Measurements from ENCODE around the gene CNTNAP2. TPM values are rescaled to one million over a fixed set of nuclear protein-coding genes. Genes with fewer than 3 reads are reported as not detected.
"Not testable (repeated sequence)": the region's sequence is repeated elsewhere in the genome, so short reads cannot be mapped to it uniquely, and the experiment has no call there.

The CNTNAP2 gene
- total RNA-seq, 4 donors from 2014 or later, result 0.42 to 0.71 TPM; not detected in 2

GRCh38 chr7:148442141-148442655 is 2325.6 kb downstream of the CNTNAP2 start:
- WGBS, 2 donors, result 75 to 77% methylated on average over 8 of the region's 8 CpGs
- DNase-seq (ENCODE audit: low spot score in 2 of 2), result no peak
- no peak for TF ChIP-seq POLR2A (IDR thresholded peaks at IDR 0.05)
- TF ChIP-seq, protein P1, sequence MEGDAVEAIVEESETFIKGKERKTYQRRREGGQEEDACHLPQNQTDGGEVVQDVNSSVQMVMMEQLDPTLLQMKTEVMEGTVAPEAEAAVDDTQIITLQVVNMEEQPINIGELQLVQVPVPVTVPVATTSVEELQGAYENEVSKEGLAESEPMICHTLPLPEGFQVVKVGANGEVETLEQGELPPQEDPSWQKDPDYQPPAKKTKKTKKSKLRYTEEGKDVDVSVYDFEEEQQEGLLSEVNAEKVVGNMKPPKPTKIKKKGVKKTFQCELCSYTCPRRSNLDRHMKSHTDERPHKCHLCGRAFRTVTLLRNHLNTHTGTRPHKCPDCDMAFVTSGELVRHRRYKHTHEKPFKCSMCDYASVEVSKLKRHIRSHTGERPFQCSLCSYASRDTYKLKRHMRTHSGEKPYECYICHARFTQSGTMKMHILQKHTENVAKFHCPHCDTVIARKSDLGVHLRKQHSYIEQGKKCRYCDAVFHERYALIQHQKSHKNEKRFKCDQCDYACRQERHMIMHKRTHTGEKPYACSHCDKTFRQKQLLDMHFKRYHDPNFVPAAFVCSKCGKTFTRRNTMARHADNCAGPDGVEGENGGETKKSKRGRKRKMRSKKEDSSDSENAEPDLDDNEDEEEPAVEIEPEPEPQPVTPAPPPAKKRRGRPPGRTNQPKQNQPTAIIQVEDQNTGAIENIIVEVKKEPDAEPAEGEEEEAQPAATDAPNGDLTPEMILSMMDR (IDR thresholded peaks at IDR 0.05), result no peak
- H3K4me3 ChIP-seq (ENCODE audit: low read depth, poor library complexity, severe bottlenecking), result no peak overlapping the region
- intact Hi-C loops (cut with DNase I; ENCODE audit: low total_unique reads), result no loop called here

DNA sequence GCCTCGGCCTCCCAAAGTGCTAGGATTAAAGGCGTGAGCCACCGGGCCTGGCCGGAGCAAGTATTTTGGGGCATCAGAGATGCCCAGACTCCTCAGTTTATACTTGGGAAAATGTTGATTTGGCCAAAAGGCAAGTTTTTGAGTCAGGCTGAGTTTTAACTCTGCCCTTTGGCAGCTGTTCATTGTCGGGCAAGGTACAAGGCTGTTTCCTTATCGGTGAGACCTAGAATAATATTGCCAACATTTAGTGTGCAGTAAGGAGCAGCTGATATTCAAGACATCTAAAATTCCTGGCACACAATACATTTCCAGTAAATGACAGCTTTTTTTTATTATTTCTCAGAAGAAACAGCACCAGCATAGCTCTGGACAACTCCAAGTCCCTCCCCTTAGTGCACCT is 2326.3 kb downstream of the CNTNAP2 start:
- TF ChIP-seq POLR2A (IDR thresholded peaks at IDR 0.05), result no peak
- TF ChIP-seq, protein P1 (IDR thresholded peaks at IDR 0.05), result no peak
- no peak for DNase-seq (ENCODE audit: low spot score in 2 of 2)
- H3K4me3 ChIP-seq (ENCODE audit: low read depth, poor library complexity, severe bottlenecking), result no peak overlapping the region
- 77 to 84% methylated on average over 6 of the region's 6 CpGs for WGBS, 2 donors
- intact Hi-C loops (cut with DNase I; ENCODE audit: low total_unique reads), result no loop called here

GRCh38 chr7:148445260-148446044 is 2328.9 kb downstream of the CNTNAP2 start:
- H3K4me3 ChIP-seq (ENCODE audit: low read depth, poor library complexity, severe bottlenecking), result no peak overlapping the region
- intact Hi-C loops (cut with DNase I; ENCODE audit: low total_unique reads), result no loop called here
- WGBS, 2 donors, result 94 to 97% methylated on average over 27 to 31 of the region's 42 CpGs
- no peak for DNase-seq (ENCODE audit: low spot score in 2 of 2)
- TF ChIP-seq POLR2A (IDR thresholded peaks at IDR 0.05), result no peak
- TF ChIP-seq, protein P1 (IDR thresholded peaks at IDR 0.05), result no peak

DNA sequence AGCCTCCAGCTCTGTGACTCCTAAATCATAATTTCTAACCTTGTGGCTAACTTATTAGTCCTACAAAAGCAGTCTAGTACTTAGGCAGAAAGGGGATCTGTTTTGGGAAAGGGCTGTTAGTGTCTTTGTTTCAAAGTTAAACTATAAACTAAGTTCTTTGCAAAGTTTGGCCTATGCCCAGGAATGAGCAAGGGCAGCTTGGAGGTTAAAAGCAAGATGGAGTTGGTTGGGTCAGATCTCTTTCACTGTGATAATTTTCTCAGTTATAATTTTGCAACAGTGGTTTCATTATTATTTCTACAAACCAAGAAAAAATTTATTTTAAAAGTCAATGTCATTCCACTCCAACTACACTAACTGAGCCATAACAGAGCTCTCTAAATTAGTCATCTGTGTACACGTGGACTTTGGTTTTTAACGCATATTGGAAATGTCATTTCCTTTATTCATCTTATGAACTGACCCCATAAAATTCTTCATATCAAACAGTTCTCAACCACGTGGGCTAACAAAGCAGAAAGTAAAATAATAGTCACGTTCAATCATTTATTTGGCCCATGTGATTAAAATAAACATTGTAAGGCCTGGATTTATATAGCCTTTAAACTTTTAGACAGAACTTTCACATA is 2330.7 kb downstream of the CNTNAP2 start:
- no peak overlapping the region for H3K4me3 ChIP-seq (ENCODE audit: low read depth, poor library complexity, severe bottlenecking)
- no peak for TF ChIP-seq POLR2A (IDR thresholded peaks at IDR 0.05)
- TF ChIP-seq, protein P1 (IDR thresholded peaks at IDR 0.05), result no peak
- intact Hi-C loops (cut with DNase I; ENCODE audit: low total_unique reads), result no loop called here
- WGBS, 2 donors, result 72 to 80% methylated on average over 4 of the region's 4 CpGs
- no peak for DNase-seq (ENCODE audit: low spot score in 2 of 2)

DNA sequence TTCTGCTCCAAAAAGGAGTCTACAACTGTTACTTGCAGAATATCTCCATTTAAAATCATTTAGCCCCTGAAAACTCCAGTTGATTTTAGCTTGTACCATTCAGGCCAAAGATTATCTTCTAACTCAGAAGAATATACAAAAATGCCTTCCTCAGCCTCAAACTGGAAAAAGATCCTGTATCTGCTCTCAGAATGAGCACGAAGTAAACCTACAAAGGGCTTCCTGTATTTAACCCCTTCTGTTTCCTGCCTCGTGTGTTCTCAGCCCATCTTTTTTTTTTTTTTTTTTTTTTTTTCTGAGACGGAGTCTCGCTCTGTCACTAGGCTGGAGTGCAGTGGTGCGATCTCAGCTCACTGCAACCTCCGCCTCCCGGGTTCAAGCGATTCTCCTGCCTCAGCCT is 2334.9 kb downstream of the CNTNAP2 start:
- DNase-seq (ENCODE audit: low spot score in 2 of 2); H3K4me3 ChIP-seq (ENCODE audit: low read depth, poor library complexity, severe bottlenecking); intact Hi-C loops (cut with DNase I; ENCODE audit: low total_unique reads): not testable (repeated sequence)
- WGBS, 2 donors, result 73 to 84% methylated on average over 8 of the region's 8 CpGs

GRCh38 chr7:148456351-148456750 is 2339.8 kb downstream of the CNTNAP2 start:
- H3K4me3 ChIP-seq (ENCODE audit: low read depth, poor library complexity, severe bottlenecking), result no peak overlapping the region
- 90% methylated on average over 8 of the region's 8 CpGs for WGBS, 2 donors
- intact Hi-C loops (cut with DNase I; ENCODE audit: low total_unique reads), result no loop called here
- DNase-seq (ENCODE audit: low spot score in 2 of 2), result peak in 1 of 2 donors; percentile 73
- no peak for TF ChIP-seq POLR2A (IDR thresholded peaks at IDR 0.05)
- TF ChIP-seq, protein P1 (IDR thresholded peaks at IDR 0.05), result no peak

Measured in lower leg skin (tissue), 4 donors.